GM10266 (cell line): Measurements from ENCODE around the gene CITED2.
A peak's percentile ranks its signal among the peaks of the same experiment; 100 is the strongest.
"Not testable (repeated sequence)": the region's sequence is repeated elsewhere in the genome, so short reads cannot be mapped to it uniquely, and the experiment has no call there.

Experiments
- DNase-seq: peaks from one replicate; pipeline ENCODE4 v3.0.0; 2012; ENCODE audit errors: extremely low spot score
- TF ChIP-seq, protein P1 (sequence below): IDR thresholded peaks from 2 replicates; pipeline ENCODE4 v1.5.1; 2012; ENCODE audit warnings: mild to moderate bottlenecking, low read depth; ENCODE audit not compliant: control insufficient read depth, insufficient read depth; ENCODE audit errors: missing control alignments

The CITED2 gene

DNA sequence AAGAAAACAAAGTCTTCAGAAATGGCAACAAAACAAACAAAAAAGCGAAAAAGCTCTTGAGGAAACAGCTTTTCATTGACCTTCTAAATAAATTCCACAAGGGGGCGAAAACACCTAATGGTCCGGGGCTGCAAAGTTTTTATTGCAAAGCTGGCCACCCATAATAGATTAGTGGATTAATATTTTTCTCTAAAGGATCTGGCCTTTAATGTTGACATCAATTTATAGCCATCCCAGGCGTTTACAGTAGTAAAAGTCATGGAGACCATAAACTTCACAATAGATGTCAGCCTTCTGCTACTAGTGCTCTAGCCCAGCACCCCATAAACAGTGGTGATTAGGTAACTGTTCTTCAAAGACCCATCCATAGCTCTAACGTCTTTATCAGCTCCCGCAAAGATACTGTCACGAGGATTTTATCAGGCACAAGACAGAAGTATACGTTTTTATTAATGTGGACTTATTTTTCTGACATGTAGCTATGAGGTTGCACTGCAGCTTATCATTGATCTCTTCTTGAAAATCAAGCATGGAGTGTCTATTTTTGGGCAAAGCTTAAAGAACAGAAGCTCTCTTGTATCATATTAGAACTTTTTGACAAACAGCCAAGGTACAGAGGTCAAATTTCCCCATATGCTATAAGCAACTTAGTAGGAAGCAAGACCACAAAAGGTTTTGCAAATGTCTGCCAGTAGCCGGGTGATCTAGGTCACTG lies 4.7 kb downstream of the CITED2 start:
- DNase-seq, result peak; percentile 35
- TF ChIP-seq, protein P1, sequence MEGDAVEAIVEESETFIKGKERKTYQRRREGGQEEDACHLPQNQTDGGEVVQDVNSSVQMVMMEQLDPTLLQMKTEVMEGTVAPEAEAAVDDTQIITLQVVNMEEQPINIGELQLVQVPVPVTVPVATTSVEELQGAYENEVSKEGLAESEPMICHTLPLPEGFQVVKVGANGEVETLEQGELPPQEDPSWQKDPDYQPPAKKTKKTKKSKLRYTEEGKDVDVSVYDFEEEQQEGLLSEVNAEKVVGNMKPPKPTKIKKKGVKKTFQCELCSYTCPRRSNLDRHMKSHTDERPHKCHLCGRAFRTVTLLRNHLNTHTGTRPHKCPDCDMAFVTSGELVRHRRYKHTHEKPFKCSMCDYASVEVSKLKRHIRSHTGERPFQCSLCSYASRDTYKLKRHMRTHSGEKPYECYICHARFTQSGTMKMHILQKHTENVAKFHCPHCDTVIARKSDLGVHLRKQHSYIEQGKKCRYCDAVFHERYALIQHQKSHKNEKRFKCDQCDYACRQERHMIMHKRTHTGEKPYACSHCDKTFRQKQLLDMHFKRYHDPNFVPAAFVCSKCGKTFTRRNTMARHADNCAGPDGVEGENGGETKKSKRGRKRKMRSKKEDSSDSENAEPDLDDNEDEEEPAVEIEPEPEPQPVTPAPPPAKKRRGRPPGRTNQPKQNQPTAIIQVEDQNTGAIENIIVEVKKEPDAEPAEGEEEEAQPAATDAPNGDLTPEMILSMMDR, result peak; percentile 62

DNA sequence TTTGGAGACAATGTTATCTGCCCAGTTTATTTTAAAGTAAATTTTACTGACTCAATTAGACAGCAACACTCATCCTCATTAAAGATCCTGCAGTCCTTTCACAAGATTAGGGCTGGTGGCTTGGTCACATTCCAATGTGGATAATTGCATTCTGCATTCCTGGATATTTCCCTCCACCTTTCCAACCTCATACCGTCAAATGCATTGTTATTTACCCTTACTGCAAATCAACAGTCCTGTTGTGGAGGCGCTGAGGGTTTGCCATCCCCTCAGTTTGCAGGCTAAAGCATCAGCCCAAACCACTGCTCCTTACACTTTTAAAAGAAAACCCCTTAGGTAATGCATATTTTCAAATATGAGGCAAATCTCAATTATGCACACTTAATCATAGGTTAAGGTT lies 5.4 kb downstream of the CITED2 start:
- no peak for DNase-seq
- TF ChIP-seq, protein P1, result no peak

DNA sequence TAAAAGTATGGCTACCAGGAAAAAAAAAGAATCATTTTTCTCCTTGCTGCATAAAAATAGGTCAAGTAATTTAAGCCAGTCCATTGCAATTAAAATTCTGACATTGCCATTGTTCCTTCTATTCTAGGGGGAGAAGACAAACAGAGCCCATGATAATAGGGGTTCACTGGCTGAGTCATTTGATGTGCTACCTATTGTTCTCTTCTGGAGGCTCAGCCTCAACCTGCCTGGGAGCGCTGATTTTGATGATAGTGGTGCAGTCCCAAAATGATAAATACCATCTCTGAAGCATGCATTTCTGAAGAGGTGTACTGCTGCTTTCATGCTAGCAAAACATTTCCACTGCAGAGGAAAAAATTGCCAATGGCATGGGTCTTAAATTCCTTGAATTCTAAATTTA lies 5.8 kb downstream of the CITED2 start:
- TF ChIP-seq, protein P1, result no peak
- no peak for DNase-seq

DNA sequence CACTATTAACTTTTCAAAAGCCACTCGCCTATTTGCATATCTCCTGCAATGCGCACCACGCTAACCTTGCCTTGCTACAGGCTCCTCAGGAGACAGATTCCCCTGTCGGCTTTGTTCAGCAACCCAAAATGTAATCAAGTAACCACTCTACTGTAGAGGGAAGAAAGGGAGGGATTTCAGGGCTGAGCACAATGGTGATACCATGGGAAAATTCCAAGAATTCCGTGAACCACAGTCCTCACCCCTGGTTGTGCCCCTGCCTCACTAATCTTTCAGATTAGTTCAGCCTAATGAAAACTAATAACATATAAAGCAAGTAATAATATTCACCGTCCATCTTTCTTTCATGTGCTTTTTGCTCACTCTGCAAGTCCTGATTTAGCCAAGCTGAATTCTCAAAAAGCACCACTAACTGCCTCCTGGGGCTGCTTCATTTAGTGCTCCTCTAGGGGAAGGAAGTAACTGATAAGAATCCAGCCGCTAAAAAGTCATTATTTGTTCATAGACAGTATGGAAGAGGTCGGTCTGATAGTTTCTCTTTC lies 6.6 kb downstream of the CITED2 start:
- TF ChIP-seq, protein P1, result no peak
- DNase-seq, result no peak

DNA sequence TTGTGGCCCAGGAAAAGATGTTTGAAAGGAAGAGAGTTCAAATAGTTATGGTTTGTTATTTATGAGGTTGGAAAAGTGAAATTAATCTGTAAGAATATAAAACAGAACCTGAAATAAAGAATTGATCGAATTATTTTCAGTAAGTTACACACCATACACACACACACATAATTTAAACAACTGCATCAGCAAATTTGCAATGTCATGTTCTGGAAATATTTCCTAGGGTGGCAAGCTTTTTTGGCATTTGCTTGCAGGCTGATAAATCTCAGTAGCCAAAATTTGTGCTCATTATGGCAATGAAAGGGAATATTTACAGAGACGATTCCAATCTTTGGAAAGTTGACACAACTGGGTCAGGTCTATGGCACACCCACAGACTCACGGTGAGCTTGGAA lies 9.5 kb downstream of the CITED2 start:
- TF ChIP-seq, protein P1, result no peak
- no peak for DNase-seq

DNA sequence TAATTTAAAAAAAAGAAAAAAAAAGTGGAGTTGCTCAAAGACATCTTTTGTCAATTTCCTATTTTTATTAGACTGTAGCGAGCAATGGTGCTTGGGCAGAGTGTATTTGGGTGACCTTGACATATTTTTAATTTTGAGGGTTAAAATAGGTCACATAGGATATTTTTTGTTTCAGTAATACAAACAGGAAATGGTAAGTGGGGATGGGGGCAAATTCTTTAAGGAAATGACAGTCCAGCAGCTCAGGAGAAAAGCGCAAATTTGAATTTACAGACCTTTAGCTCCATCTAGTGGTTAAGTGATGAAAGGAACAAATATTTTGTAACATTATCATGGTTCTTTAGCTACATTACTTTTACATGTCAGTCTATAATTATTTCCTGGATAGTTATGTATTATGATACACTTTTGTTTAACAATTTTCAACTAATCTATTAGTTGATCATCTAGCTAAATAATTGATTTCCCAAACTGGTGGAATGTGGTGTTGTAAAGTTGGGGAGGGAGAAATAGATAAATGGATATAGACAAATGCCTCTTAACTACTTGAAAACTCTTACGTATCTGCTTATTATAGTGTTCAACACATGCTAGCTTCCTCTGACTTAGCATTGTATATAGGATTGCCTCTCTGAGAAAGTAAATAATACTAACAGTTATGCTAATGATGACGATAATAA lies 10.0 kb downstream of the CITED2 start:
- TF ChIP-seq, protein P1, result peak; percentile 39
- peak; percentile 40 for DNase-seq

DNA sequence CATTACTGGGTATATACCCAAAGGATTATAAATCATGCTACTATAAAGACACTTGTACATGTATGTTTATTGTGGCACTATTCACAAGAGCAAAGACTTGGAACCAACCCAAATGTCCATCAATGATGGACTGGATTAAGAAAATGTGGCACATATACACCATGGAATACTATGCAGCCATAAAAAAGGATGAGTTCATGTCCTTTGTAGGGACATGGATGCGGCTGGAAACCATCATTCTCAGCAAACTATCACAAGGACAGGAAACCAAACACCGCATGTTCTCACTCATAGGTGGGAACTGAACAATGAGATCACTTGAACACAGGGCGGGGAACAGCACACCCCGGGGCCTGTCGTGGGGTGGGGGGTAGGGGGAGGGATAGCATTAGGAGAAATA lies 10.7 kb downstream of the CITED2 start:
- not testable (repeated sequence) for DNase-seq

DNA sequence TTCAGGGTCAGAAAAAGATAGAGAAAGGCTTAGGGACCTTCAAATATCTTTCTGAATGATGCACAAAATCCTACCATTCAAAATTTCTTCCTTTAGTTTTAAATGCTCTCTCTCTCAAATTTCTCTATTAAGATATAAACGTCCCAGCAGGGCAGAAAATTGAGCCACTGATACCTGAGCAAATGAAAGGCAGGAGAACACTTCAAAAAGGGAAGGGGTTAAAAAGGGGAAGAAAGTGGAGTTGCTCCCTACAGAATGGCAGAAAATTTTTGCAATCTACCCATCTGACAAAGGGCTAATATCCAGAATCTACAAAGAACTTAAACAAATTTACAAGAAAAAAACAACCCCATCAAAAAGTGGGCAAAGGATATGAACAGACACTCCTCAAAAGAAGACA lies 11.3 kb downstream of the CITED2 start:
- DNase-seq, result not testable (repeated sequence)
